HG03442 (cell line): ENCODE measurements around the gene STK10.
A peak's percentile ranks its signal among the peaks of the same experiment; 100 is the strongest.

Source experiments
- ATAC-seq: cut with Tn5 transposase; IDR thresholded peaks from one replicate; pipeline ENCODE4 v1.9.1; 2021; ENCODE audit warnings: mild to moderate bottlenecking, moderate library complexity; ENCODE audit not compliant: unreplicated experiment

Gene STK10

GRCh38 chr5:172144931-172145869 lies 42.8 kb downstream of the STK10 start:
- ATAC-seq = no peak

GRCh38 chr5:172144291-172144815 lies 43.7 kb downstream of the STK10 start:
- peak; percentile 63 for ATAC-seq

GRCh38 chr5:172143875-172144274 lies 44.1 kb downstream of the STK10 start:
- no peak for ATAC-seq

GRCh38 chr5:172142709-172143215 lies 45.3 kb downstream of the STK10 start:
- no peak for ATAC-seq

GRCh38 chr5:172141949-172142319 lies 46.1 kb downstream of the STK10 start:
- no peak for ATAC-seq

- ATAC-seq = no peak
Observed at GRCh38 chr5:172140866-172141265, 47.2 kb downstream of the STK10 start.

- ATAC-seq = no peak
Observed at GRCh38 chr5:172140120-172140519, 47.9 kb downstream of the STK10 start.

- ATAC-seq = no peak
Observed at GRCh38 chr5:172137046-172137445, 51.0 kb downstream of the STK10 start.

GRCh38 chr5:172133359-172134029 lies 54.5 kb downstream of the STK10 start:
- ATAC-seq = no peak

- ATAC-seq = no peak
Observed at GRCh38 chr5:172131690-172132089, 56.3 kb downstream of the STK10 start.

GRCh38 chr5:172129256-172129910 lies 58.6 kb downstream of the STK10 start:
- ATAC-seq = no peak

- no peak for ATAC-seq
Observed at GRCh38 chr5:172127581-172127980, 60.4 kb downstream of the STK10 start.

- ATAC-seq = no peak
Observed at GRCh38 chr5:172123269-172123692, 64.7 kb downstream of the STK10 start.

GRCh38 chr5:172119921-172120688 lies 67.9 kb downstream of the STK10 start:
- no peak for ATAC-seq

- no peak for ATAC-seq
Observed at GRCh38 chr5:172118891-172119290, 69.1 kb downstream of the STK10 start.

- ATAC-seq = no peak
Observed at GRCh38 chr5:172117977-172118701, 69.9 kb downstream of the STK10 start.

GRCh38 chr5:172115541-172115982 lies 72.5 kb downstream of the STK10 start:
- no peak for ATAC-seq

GRCh38 chr5:172114875-172115422 lies 73.1 kb downstream of the STK10 start:
- ATAC-seq = peak; percentile 51

GRCh38 chr5:172113036-172113435 lies 75.0 kb downstream of the STK10 start:
- ATAC-seq = no peak
